KMS-11 (cell line): ENCODE data around the gene LIMS1.
"Not testable (repeated sequence)": the region's sequence is repeated elsewhere in the genome, so short reads cannot be mapped to it uniquely, and the experiment has no call there.

ENCODE experiments used
- H2AFZ ChIP-seq: fragments of 200-600 bp; sonication (generic); 2 replicates; pipeline ENCODE4 v1.6.1; 2016; ENCODE audit warnings: antibody characterized with exemption, mixed run types, low read depth
- H3K27ac ChIP-seq: fragments of 200-600 bp; sonication (generic); 2 replicates; pipeline ENCODE4 v1.6.1; 2016; ENCODE audit warnings: mild to moderate bottlenecking, mixed run types
- H3K27me3 ChIP-seq: fragments of 200-600 bp; sonication (generic); 2 replicates; pipeline ENCODE4 v1.6.1; 2017; ENCODE audit warnings: mild to moderate bottlenecking, low read depth, mixed run types, moderate library complexity; ENCODE audit not compliant: insufficient read depth
- H3K36me3 ChIP-seq: fragments of 200-600 bp; sonication (generic); 2 replicates; pipeline ENCODE4 v1.6.1; 2017; ENCODE audit warnings: mild to moderate bottlenecking, mixed run types; ENCODE audit not compliant: insufficient read depth
- H3K4me1 ChIP-seq: fragments of 200-600 bp; sonication (generic); 2 replicates; pipeline ENCODE4 v1.6.1; 2016; ENCODE audit warnings: mild to moderate bottlenecking, low read depth, mixed run types; ENCODE audit not compliant: poor library complexity, severe bottlenecking
- H3K4me2 ChIP-seq: fragments of 200-600 bp; sonication (generic); 2 replicates; pipeline ENCODE4 v1.7.0; 2016; ENCODE audit warnings: mild to moderate bottlenecking, mixed run types
- H3K4me3 ChIP-seq: fragments of 200-600 bp; sonication (generic); IDR thresholded peaks from 2 replicates; pipeline ENCODE4 v1.6.1; 2017; ENCODE audit warnings: low read depth, low read length, mixed read lengths; ENCODE audit not compliant: insufficient read depth
- H3K79me2 ChIP-seq: fragments of 200-600 bp; sonication (generic); 2 replicates; pipeline ENCODE4 v1.6.1; 2016; ENCODE audit warnings: low read depth, mixed run types; ENCODE audit not compliant: insufficient read depth
- H3K9ac ChIP-seq: fragments of 200-600 bp; sonication (generic); 2 replicates; pipeline ENCODE4 v1.6.1; 2016; ENCODE audit warnings: mild to moderate bottlenecking, mixed run types
- H4K20me1 ChIP-seq: fragments of 200-600 bp; sonication (generic); 2 replicates; pipeline ENCODE4 v1.6.1; 2016; ENCODE audit warnings: mild to moderate bottlenecking, mixed run types; ENCODE audit not compliant: insufficient read depth
- TF ChIP-seq, protein P1 (sequence below): fragments of 200-600 bp; sonication (generic); conservative IDR thresholded peaks from 2 replicates; pipeline ENCODE4 v1.6.1; 2017; ENCODE audit warnings: low read depth, mild to moderate bottlenecking, antibody characterized with exemption, low read length, moderate library complexity, mixed read lengths

Gene LIMS1

DNA sequence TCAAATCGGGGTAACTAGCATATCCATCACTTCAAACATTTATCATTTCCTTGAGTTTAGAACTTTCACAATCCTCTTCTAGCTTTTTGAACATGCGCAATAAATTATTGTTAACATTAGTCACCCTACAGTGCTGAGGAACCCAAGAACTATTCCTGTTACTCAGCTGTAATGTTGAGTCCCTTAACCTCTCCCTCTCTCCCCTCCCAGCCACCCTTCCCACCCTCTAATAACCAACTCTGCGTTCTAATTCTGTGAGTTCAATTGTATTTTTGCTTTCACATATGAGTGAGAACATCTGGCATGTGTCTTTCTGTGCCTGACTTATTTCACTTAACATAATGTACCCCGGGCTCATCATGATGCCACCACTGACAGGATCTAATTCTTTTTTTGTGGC is 106.5 kb downstream of the LIMS1 start:
- Histone ChIP-seq H3K27me3 (no peaks in the 10 kb centered on the region), H3K4me2 (no peak overlapping the region), H3K36me3 (no peaks in the 10 kb centered on the region), H3K79me2 (no peaks in the 10 kb centered on the region), H3K9ac (no peak overlapping the region), H4K20me1 (no peaks in the 10 kb centered on the region), H2AFZ (no peak overlapping the region), H3K27ac (no peak overlapping the region), H3K4me1 (no peaks in the 10 kb centered on the region), H3K4me3 (no peak overlapping the region)
- TF ChIP-seq, protein P1, sequence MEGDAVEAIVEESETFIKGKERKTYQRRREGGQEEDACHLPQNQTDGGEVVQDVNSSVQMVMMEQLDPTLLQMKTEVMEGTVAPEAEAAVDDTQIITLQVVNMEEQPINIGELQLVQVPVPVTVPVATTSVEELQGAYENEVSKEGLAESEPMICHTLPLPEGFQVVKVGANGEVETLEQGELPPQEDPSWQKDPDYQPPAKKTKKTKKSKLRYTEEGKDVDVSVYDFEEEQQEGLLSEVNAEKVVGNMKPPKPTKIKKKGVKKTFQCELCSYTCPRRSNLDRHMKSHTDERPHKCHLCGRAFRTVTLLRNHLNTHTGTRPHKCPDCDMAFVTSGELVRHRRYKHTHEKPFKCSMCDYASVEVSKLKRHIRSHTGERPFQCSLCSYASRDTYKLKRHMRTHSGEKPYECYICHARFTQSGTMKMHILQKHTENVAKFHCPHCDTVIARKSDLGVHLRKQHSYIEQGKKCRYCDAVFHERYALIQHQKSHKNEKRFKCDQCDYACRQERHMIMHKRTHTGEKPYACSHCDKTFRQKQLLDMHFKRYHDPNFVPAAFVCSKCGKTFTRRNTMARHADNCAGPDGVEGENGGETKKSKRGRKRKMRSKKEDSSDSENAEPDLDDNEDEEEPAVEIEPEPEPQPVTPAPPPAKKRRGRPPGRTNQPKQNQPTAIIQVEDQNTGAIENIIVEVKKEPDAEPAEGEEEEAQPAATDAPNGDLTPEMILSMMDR = no peak

DNA sequence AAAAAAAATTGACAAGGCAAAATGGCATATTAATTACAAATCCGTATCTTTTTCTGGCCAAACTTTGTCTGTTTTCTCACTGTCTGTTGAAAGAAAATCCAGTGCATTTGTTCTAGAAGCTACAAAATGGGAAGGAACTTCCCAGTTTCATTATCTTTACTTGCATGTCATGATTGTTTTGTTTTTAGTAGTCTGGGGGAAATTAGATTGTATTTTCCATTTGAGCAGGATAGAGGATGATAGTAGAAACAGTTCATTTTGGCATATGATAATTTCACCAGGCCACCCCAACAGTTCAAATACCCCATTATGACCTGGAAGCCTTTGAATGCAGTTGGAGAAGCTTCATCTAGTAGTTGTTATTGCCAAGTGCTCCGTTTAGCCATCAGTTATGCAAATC is 107.5 kb downstream of the LIMS1 start:
- H3K4me2 ChIP-seq = no peak overlapping the region
- H3K27me3 ChIP-seq = no peaks in the 10 kb centered on the region
- no peak overlapping the region for H3K9ac ChIP-seq
- TF ChIP-seq, protein P1 = no peak
- no peaks in the 10 kb centered on the region for H4K20me1 ChIP-seq
- no peak overlapping the region for H3K27ac ChIP-seq
- H3K79me2 ChIP-seq = no peaks in the 10 kb centered on the region
- no peak overlapping the region for H3K4me3 ChIP-seq
- H3K4me1 ChIP-seq = no peaks in the 10 kb centered on the region
- H3K36me3 ChIP-seq = no peaks in the 10 kb centered on the region
- H2AFZ ChIP-seq = no peak overlapping the region

DNA sequence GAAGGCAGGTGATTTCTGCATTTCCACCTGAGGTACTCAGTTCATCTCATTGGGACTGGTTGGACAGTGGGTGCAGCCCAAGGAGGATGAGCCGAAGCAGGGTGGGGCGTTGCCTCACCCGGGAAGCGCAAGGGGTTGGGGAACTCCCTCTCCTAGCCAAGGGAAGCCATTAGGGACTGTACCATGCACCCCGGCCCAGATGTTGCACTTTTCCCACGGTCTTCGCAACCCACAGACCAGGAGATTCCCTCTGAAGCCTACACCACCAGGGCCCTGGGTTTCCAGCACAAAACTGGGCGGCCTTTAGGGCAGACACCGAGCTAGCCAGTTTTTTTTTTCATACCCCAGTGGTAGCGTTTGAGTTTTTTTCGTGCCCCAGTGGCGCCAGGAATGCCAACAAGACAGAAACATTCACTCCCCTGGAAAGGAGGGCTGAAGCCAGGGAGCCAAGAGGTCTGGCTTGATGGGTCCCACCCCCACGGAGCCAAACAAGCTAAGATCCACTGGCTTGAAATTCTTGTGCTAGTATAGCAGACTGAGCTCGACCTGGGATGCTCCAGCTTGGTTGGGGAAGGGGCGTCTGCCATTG is 109.1 kb downstream of the LIMS1 start:
- no peak overlapping the region for H3K9ac ChIP-seq
- no peaks in the 10 kb centered on the region for H3K4me1 ChIP-seq
- H3K27me3 ChIP-seq = no peaks in the 10 kb centered on the region
- H3K27ac ChIP-seq = no peak overlapping the region
- no peaks in the 10 kb centered on the region for H3K79me2 ChIP-seq
- no peak overlapping the region for H2AFZ ChIP-seq
- H3K4me3 ChIP-seq = no peak overlapping the region
- no peaks in the 10 kb centered on the region for H4K20me1 ChIP-seq
- TF ChIP-seq, protein P1 = no peak
- no peaks in the 10 kb centered on the region for H3K36me3 ChIP-seq
- no peak overlapping the region for H3K4me2 ChIP-seq

DNA sequence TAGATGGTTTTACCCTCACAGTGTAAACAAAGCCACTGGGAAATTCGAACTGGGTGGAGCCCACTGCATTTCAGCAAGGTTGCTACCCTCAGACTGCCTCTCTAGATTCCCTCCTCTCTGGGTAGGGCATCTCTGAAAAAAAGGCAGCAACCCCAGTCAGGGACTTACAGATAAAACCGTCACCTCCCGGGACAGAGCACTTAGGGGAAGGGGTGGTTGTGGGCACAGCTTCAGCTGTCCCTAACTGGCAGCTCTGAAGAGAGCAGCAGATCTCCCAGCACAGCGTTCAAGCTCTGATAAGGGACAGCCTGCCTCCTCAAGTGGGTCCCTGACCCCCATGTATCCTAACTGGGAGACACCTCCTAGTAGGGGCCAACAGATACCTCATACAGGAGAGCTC is 109.6 kb downstream of the LIMS1 start:
- H2AFZ ChIP-seq, H3K4me2 ChIP-seq, H3K27me3 ChIP-seq, H3K4me1 ChIP-seq, H3K27ac ChIP-seq, H3K36me3 ChIP-seq, H3K9ac ChIP-seq, H3K4me3 ChIP-seq, H3K79me2 ChIP-seq, H4K20me1 ChIP-seq: not testable (repeated sequence)

DNA sequence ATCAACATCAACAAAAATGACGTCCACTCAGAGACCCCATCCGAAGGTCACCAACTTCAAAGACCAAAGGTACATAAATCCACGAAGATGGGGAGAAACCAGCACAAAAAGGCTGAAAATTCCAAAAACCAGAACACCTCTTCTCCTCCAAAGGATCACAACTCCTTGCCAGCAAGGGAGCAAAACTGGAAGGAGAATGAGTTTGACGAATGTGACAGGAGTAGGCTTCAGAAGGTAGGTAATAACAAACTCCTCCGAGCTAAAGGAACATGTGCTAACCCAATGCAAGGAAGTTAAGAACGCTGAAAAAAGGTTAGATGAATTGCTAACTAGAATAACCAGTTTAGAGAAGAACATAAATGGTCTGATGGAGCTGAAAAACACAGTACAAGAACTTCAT is 110.2 kb downstream of the LIMS1 start:
- not testable (repeated sequence) for H3K4me1 ChIP-seq, H3K27me3 ChIP-seq, H3K4me3 ChIP-seq, H3K79me2 ChIP-seq, H3K36me3 ChIP-seq, H4K20me1 ChIP-seq, H3K9ac ChIP-seq, H2AFZ ChIP-seq, H3K27ac ChIP-seq, H3K4me2 ChIP-seq

DNA sequence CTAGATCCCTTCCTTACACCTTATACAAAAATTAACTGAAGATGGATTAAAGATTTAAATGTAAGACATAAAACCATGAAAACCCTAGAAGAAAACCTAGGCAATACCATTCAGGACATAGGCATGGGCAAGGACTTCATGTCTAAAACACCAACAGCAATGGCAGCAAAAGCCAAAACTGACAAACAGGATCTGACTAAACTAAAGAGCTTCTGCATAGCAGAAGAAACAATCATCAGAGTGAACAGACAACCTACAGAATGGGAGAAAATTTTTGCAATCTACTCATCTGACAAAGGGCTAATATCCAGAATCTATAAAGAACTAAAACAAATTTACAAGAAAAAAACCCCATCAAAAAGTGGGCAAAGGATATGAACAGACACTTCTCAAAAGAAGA is 114.5 kb downstream of the LIMS1 start:
- H3K36me3 ChIP-seq, H2AFZ ChIP-seq, H3K79me2 ChIP-seq, H3K9ac ChIP-seq, H3K4me2 ChIP-seq, H3K4me1 ChIP-seq, H3K4me3 ChIP-seq, H3K27ac ChIP-seq, H3K27me3 ChIP-seq, H4K20me1 ChIP-seq: not testable (repeated sequence)

DNA sequence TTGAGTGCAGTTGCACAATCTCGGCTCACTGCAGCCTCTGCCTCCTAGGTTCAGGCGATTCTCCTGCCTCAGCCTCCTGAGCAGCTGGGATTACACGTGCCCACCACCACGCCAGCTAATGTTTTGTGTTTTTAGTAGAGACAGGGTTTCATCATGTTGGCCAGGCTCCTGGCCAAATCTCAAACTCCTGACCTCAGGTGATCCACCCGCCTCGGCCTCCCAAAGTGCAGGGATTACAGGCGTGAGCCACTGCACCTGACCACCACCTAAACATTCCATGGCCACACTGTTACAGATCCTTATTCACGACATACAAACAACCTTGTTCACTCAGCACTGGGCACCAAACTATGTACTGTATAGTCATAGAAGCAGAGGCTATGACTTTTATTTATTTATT is 116.2 kb downstream of the LIMS1 start:
- not testable (repeated sequence) for H3K79me2 ChIP-seq, H3K4me3 ChIP-seq, H3K4me1 ChIP-seq, H3K9ac ChIP-seq, H2AFZ ChIP-seq, H3K27ac ChIP-seq, H4K20me1 ChIP-seq, H3K27me3 ChIP-seq, H3K36me3 ChIP-seq, H3K4me2 ChIP-seq

DNA sequence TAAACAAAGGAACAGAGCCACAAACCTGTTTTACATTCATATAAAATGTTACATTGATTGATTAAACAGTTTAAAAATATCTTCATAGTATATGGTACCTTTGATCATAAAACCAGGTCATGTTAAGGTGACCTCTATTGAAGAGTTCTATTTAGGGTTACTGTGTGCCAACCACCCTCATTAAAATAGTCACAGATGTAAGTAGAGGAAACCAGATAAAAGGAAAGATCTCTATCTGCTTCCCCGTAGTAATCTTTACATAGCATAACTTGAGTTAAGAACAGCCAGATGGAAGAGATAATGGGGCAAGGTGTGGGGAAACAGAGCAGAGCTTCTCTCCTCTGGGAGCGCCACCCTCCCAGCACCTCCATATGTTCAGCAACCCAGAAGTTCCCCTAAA is 117.2 kb downstream of the LIMS1 start:
- not testable (repeated sequence) for H3K27ac ChIP-seq, H3K36me3 ChIP-seq, H3K9ac ChIP-seq, H4K20me1 ChIP-seq, H3K4me2 ChIP-seq, H3K27me3 ChIP-seq, H2AFZ ChIP-seq, H3K4me1 ChIP-seq, H3K79me2 ChIP-seq, H3K4me3 ChIP-seq
